GM10266 (cell line): ENCODE measurements around the gene GRB10.

Experiments
- DNase-seq: peaks from one replicate; pipeline ENCODE4 v3.0.0; 2012; ENCODE audit errors: extremely low spot score
- CTCF ChIP-seq: IDR thresholded peaks from 2 replicates; pipeline ENCODE4 v1.5.1; 2012; ENCODE audit warnings: mild to moderate bottlenecking, low read depth; ENCODE audit not compliant: control insufficient read depth, insufficient read depth; ENCODE audit errors: missing control alignments

GRB10 gene

GRCh38 chr7:50650057-50650664 lies 132.5 kb downstream of the GRB10 start:
- DNase-seq, result no peak
- no peak for TF ChIP-seq CTCF

GRCh38 chr7:50649259-50649885 lies 133.3 kb downstream of the GRB10 start:
- no peak for DNase-seq

GRCh38 chr7:50648570-50649169 lies 134.0 kb downstream of the GRB10 start:
- DNase-seq, result no peak
- no peak for TF ChIP-seq CTCF

More at GRCh38 chr7:50649259-50649885, 133.3 kb downstream of the GRB10 start:
- TF ChIP-seq CTCF, result no peak

GRCh38 chr7:50648076-50648475 lies 134.6 kb downstream of the GRB10 start:
- DNase-seq, result no peak
- TF ChIP-seq CTCF, result no peak

- no peak for TF ChIP-seq CTCF
- DNase-seq, result no peak
Observed at GRCh38 chr7:50647286-50647980, 135.3 kb downstream of the GRB10 start.

GRCh38 chr7:50646069-50646468 lies 136.6 kb downstream of the GRB10 start:
- TF ChIP-seq CTCF, result no peak
- DNase-seq, result no peak

- no peak for TF ChIP-seq CTCF
Observed at GRCh38 chr7:50645186-50645585, 137.5 kb downstream of the GRB10 start.

More at GRCh38 chr7:50645186-50645585, 137.5 kb downstream of the GRB10 start:
- DNase-seq, result no peak
